GM03348 (cell line): ENCODE measurements around the gene KCNQ5.

ENCODE experiments used
- DNase-seq: peaks from one replicate; pipeline ENCODE4 v3.0.0; 2012; ENCODE audit warnings: low spot score

KCNQ5 gene

DNA sequence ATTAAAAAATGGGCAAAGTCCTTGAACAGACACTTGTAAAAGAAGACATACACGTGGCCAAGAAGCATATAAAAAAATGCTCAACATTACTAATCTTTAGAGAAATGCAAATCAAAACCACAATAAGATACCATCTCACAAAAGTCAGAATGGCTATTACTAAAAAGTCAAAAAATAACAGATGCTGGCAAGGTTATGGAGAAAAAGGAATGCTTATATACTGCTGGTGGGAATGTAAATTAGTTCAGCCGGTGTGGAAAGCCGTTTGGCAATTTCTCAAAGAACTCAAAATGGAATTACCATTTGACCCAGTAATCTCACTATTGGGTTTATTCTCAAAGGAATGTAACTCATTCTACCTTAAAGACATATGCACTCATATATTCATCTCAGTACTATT is 436.9 kb downstream of the KCNQ5 start:
- no peak for DNase-seq

DNA sequence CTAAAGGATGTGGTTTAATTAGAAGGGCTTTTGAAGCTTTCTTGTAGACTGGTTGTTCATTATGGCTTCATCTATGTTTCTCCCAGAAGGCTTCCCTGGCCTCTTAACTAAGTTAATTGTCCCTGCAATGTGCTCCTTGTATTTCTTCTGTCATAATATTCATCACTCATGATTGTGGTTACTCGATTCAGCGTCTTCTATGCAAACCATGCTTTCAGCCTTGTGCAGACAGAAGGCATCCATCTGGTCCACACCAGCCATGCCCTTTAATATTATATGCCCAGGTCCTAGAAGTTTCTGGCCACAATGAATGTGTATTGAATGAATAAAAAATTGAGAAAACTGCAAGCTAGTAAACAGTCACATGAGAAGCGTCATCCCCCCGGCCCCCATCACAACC is 440.3 kb downstream of the KCNQ5 start:
- no peak for DNase-seq

DNA sequence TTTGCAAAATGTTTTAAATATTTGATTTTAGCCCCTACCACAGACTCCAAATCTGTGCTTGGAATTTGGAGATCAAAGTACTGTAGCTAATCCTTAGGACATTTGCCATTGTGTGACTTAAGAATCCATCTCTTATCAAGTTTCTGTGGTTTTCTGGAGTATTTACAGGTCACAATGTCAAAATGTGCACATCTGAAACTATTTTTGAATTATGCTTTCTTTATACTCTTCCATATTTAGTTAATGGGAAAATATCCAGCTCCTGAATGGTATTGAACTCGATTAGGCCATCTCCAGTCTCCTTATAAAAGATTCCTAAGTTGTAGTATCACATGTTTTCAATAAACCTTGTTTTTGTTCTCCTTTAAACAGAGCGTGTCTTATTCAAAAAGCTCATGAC is 441.0 kb downstream of the KCNQ5 start:
- DNase-seq = no peak

DNA sequence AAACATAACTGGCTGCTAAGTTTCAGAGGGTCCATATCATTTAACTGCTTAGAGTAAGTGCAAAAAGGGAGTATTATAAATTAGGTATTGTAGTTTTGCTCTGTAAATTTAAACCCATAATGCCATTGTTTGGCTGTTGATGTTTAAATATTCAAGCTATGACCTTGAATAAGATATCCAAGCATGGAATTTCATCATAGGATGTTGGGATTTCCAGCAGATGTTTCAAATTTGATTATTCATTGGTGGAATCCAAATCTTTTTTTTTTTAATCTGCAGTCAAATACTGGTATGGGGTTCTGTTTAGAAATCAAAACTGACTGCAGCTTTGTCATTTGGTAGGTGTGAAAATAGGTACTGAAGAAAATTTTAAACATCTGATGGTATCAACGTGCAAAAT is 442.4 kb downstream of the KCNQ5 start:
- peak; percentile 29 for DNase-seq

DNA sequence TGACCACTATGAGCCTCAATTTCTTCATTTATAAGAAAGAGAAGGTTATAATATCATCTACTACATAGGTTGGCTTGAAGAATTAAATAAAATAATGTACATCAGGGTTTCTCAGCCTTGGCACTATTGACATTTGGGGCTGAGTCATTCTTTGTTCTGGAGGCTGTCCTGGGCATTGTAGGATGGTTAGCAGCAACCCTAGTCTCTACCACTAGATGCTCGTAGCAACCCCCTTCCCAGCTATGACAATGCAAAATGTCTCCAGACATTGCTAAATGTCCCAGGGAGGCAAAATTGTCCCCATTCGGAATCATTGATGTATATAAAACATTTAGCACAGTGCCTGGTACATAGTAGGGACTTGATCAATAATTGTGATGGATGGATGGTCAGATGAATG is 451.4 kb downstream of the KCNQ5 start:
- no peak for DNase-seq

DNA sequence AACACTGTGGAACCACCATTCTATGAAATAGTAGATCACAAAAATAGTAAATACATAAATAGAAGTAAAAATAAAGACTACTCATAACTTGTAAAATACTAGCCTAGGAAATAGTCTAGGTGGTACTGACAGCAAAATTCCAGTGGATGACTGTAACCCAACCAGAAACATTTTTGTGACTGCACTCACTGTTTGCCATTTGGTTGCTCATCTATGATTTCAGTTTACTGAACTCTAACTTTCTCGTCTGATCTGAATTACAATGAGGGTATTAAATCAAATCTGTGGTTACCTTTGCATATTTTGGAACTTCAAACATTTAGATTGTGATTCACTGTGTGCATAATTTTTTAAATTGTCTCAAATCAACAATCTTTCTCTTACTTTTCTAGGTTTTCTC is 452.3 kb downstream of the KCNQ5 start:
- DNase-seq = peak; percentile 69

DNA sequence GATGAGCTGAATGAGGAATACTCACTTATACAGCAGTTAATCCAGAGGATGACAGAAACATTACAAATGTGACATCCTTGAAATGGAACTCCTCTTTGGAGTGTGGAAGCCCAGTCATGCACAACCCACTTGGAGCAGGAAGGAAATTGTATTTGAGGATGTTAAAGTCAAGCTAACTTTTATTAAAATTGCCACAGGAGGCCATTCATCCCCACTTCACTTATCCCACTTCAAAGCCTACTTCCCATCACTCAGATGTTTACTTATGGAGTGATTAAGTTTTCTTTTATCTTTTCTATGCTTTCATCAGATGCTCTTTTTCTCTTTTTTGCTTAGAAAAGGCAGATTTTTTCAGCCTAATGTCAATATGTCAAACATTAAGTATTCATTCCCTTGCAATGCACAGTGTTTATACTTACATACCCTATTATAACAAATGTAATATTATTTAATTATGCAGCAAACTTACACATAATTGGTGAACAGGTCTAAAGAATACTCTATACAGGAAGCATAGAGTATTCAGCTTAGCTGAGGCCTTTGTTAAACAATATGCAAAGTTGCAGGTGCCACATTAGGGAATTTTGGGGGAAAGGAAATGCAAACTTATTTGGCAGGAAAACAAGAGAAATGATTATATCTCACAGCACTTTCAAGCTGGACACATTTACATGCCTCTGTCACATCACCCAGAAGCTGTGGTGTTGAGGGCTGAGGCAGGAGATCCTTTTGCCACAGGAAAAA is 454.5 kb downstream of the KCNQ5 start:
- no peak for DNase-seq

DNA sequence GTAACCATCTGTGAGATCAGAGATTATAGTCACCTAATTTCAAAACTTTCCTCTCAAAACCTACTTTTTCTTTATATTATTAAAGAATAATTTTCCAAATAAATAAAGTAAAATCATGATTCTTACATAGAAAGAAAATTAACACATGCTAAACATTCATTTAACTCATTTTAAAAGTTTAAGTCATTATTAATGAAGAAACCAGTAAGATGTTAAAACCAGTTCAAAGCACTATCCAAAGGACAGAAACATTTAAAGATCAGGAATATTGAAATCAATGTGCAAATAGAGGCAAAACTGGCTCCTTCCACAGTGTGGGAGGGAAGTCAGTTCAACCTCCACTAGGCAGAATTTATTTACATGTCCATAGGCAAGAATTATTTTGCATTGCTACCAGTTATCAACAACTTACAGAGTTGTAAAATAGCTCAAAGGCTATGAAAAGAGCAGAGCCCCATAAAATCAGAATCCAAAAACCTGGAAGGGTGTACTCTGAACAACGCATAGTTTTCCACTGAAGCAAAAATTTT is 456.5 kb downstream of the KCNQ5 start:
- no peak for DNase-seq

DNA sequence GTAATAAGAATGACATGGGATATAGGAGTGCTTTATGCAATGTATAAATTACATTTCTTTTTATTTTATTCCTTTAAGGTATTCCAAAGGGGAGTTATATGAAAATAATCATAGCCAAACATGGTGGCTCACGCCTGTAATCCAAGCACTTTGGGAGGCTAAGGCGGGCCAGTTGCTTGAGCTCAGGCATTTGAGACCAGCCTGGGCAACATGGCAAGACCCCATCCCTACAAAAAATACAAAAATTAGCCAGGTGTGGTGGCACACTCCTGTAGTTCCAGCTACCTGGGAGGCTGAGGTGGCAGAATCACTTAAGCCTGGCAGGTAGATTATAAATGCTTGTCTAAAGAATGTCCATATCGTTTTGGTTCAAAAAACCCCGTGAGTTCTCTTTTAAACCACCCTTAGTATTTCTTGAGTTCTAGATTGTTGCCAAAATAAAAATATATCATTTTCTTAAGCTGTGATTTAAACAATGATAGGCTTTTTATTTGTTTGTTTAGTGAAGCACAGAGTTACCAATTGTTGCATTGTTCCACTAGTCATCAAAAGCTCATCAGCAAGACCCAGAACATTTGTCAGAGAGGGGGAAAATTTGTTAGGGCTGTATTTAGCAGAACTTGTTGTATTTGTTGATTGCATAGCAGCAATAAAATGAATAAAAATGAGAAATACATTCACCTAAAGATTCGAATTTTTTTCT is 457.2 kb downstream of the KCNQ5 start:
- DNase-seq = no peak

DNA sequence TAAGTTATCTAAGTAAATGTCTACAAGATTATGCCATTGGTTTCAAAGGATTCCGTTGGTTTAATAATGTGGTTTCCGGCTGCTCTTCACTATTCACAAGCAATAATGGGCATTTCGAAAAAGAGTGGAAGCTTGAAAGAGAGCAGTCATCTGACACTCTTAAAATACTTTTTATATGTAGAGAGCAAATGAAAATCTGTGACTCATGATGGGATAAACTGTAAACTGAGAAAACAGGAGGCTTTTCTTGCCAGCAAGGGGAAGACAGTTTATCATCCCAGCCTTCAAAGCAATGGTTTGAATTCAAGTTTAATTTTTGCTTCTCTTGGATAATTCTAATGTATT is 457.7 kb downstream of the KCNQ5 start:
- peak; percentile 46 for DNase-seq

DNA sequence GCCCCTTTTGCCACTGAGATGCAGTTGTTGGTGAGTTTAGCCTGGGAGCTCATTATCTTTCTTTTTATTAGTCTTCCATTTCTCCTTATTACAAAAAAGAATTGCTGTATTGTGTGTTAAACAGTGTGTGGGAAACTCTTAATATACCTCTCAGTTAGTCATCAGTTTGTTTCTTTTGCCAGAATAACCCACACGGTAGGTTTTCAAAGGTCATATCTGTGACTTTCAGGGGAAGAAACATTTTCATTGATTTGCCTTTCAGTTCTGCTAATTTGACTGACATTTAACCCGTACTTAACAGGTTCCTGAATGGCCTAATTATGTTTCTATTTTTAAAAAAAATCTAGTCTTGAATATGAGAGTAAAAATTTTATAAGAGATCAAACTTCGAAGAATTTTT is 458.1 kb downstream of the KCNQ5 start:
- DNase-seq = no peak

DNA sequence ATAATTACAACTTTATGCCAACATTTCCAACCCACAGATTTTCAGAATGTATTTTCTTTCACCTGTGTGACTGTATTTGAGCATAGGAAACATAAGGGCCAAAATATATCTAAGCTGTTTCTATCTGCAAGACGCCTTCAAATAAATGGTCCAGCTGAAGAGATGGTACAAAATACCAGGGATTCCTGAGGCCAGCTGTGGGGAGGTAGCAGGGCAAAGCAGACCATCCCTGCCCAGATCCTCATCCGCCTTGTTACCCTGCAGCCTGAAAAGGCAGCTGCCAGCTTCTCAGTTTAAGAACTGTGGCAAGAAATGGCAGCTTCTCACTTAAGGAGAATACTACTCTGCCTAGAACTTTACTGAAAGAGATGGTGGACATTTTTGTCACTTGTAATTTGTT is 460.1 kb downstream of the KCNQ5 start:
- no peak for DNase-seq

DNA sequence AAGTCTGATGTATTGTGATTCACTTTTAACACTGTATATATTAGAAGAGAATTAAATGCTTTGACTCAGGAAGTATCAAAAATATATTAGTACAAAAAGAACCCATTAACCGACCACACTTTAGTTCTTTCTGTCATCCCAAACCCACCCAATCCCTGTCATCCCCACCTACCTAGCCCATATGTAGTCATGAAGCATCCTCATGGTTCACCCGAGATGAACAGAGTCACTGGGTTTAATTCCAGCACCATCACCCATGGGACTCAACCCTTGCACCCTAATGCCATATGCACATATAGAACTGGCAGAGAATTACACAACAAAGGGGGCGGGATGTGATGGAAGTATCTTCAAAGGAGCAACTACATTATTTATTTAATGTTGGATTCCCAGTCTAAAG is 462.0 kb downstream of the KCNQ5 start:
- DNase-seq = no peak

DNA sequence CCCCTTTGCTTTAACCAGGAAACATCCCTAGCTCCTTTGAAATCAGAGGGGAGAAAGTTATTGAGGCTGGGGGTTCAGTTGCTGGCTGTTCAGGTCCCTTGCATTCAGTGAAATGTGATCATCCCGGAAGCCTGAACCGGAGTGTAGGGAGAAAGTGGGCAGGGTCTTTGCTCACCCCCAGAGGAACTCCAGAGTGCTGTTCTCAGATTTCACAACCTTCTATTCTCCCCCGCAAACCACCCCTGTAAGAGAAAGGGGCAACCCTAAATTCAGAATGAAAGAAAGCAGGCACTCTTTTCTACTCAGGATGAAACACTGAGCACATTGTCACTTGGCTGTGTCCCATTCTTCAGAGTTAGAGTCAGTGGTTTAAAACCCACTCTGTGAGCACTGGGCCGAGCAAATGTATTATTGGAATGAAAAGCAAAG is 463.6 kb downstream of the KCNQ5 start:
- peak; percentile 28 for DNase-seq

DNA sequence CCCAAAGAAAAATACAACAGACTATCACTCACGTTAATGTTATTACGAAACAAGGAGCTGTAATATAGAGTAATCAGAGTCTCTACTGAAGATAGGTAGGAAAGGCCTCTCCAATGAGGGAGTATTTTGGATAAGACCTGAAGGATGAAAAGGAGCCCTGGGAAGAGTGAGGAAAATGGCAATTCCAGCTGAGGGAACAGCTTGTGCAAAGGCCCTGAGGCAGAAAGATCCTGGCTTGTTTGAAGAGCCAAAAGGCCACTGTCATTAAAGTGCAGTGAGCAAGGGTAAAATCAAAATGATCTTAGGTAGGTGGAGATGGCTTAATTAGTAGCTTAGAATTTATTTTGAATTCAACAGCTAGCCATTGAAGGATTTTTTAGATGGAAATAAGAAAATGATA is 464.9 kb downstream of the KCNQ5 start:
- DNase-seq = no peak

DNA sequence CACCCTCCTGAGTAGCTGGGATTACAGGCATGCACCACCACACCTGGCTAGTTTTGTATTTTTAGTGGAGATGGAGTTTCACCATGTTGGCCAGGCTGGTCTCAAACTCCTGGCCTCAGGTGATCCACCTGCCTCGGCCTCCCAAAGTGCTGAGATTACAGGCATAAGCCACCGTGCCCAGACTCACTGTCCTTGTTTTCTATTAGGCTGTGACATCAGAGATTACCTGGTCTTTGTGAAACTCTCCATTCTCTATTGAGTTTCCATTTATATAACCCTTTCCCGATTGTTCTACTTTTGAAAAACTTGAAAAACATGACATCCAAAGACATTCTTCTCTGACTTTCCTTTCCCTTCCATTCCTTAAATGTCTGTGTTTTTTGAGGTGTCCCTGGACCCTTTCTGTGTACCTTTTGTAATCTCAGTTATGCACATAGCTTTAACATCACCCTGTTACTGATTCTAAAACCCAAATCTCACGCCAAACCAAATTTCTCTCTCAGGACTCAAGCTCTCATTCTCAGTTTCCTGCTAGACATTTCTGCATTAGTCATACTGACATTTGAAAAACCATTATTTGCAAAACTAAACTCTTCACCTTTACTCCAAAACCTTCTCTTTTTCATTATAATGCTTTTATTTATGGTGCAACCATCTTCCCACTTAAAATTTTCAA is 466.4 kb downstream of the KCNQ5 start:
- DNase-seq = no peak

DNA sequence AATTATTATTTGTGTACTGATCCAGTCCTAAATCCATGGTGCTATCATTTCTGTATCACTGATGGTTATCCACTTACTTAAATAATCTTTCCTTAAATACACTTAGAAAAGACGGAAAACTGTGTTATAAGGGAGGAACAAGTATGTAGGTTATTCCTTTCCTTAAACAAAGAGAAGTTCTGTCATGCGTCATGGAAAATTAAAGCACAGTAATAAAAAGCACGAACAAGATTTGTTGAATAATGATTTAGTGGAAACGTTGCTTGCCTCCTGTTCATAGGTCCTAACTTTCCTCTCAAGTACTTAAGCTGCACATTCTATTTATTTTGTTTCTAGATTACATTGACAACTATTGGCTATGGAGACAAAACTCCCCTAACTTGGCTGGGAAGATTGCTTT is 483.1 kb downstream of the KCNQ5 start:
- DNase-seq = no peak

DNA sequence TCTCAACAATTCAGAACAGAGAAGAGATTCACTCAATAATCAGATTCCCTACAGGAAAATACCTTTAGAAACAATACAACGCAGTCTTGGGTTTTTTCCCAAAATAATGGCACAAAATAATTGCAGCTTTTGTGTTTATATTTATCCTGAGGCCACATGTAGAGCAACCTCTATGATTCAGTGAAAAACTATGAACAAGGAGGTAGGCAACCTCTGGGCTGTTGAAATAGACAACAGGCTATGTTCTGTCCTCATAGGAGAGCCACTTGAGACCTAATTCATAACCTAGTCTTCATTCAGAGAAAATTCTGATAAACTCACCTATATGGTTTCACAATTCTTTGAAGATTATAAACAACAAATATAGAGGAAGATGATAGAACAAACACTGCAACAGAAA is 485.2 kb downstream of the KCNQ5 start:
- DNase-seq = no peak

DNA sequence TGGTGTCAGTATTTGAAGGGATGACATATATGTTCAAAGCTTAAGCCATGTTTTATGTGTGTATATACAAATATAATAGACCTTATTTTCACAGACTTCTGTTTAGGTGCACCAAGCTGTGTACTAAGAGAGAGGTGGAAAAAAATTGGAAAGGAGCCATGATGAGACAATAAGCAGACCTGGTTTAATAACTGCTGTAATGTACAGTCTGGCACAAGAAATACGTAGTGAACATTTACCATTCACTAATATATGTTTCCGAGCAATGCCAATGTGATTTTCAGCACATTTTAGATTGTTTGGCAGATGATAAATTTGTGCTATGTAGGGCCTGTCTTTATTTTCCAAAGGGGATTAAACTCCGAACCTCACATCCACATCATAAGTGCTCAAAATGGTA is 487.1 kb downstream of the KCNQ5 start:
- no peak for DNase-seq

DNA sequence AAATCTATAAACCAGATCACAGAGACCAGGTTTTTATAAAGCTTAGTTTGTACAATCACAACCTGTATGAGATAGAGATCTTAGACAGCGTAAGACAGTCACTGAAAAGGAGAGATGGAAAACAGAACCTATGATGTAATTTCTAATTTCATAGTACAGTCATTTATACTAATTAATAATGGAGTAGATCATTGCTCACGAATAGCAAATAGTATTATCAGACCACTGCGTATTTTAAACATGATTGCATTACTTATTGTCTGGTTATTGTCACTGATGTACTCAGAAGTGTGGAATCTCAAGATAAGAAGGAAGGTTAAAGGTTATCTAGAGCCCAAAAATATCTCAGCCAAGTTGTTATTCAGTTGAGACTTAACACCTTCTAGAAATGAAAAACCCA is 487.8 kb downstream of the KCNQ5 start:
- DNase-seq = no peak

DNA sequence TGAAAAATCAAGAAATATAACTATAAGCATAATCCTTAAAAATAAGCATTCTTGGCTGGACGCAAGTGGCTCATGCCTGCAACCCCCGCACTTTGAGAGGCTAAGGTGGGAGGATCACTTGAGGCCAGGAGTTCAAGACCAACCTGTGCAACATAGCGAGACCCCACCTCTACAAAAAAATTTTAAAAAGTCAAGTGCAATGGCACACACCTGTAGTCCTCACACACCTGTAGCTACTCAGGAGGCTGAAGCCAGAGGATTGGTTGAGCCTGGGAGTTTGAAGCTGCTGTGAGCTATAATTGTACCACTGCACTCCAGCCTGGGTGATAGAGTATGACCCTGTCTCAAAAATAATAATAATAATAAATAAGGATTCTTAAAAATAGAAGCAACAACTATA is 494.5 kb downstream of the KCNQ5 start:
- DNase-seq = no peak

DNA sequence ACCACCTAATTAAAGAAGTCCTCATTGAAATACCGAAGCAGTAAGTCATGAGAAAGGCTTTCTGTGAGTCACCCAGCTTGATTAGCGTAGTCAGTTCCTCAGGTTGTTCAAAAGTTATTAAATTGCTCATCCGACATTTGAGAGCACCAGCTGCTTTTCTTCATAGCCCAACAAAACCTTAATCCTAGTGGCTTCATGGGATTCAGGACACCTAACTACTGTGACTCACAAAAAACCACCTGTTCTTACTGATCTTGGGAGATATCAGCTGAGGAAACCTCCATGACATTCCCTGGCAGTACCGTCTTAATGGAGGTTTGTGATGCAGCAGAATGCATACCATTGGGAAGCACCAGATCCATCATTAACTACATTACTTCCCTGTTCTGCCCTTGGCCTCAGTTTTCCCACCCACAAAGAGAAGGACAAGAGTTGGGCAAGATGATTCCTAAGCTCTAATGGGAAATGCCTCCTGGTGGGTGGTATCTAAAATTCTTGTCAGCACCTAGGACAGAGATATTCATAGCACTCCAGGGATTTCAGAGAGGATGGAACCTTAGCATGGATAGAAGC is 499.6 kb downstream of the KCNQ5 start:
- DNase-seq = peak; percentile 44
